Neural progenitor cell (in vitro differentiated cells): ENCODE results near the gene ATXN7L1. TPM values are rescaled to one million over a fixed set of nuclear protein-coding genes. Genes with fewer than 3 reads are reported as not detected.

Experiments
- DNase-seq: peaks from one replicate; pipeline ENCODE4 v3.0.0-alpha.2; 2016; ENCODE audit warnings: low spot score
- H2AFZ ChIP-seq: fragments of 200-600 bp; sonication (generic); replicated peaks from 2 replicates; pipeline ENCODE4 v1.6.1; 2016; ENCODE audit warnings: antibody characterized with exemption
- H3F3A ChIP-seq: fragments of 200-600 bp; sonication (generic); 2 replicates; pipeline ENCODE4 v1.6.1; 2016; ENCODE audit warnings: antibody characterized with exemption, low read depth
- H3K27ac ChIP-seq: fragments of 200-600 bp; sonication (generic); 2 replicates; pipeline ENCODE4 v1.5.1; 2016; ENCODE audit warnings: mild to moderate bottlenecking
- H3K27me3 ChIP-seq: fragments of 200-600 bp; sonication (generic); 2 replicates; pipeline ENCODE4 v1.6.1; 2016; ENCODE audit warnings: mild to moderate bottlenecking, moderate library complexity
- H3K36me3 ChIP-seq: fragments of 200-600 bp; sonication (generic); 2 replicates; pipeline ENCODE4 v1.5.1; 2016
- H3K4me1 ChIP-seq: fragments of 200-600 bp; sonication (generic); 2 replicates; pipeline ENCODE4 v1.6.1; 2016; ENCODE audit warnings: mixed run types
- H3K4me2 ChIP-seq: fragments of 200-600 bp; sonication (generic); 2 replicates; pipeline ENCODE4 v1.6.1; 2016
- H3K4me3 ChIP-seq: fragments of 200-600 bp; sonication (generic); 2 replicates; pipeline ENCODE4 v1.5.1; 2016
- H3K79me2 ChIP-seq: fragments of 200-600 bp; sonication (generic); 2 replicates; pipeline ENCODE4 v1.6.1; 2016; ENCODE audit warnings: low read depth
- H3K9ac ChIP-seq: fragments of 200-600 bp; sonication (generic); 2 replicates; pipeline ENCODE4 v1.6.1; 2016
- H3K9me3 ChIP-seq: fragments of 200-600 bp; sonication (generic); 2 replicates; pipeline ENCODE4 v1.5.1; 2016; ENCODE audit warnings: low read depth
- H4K20me1 ChIP-seq: fragments of 200-600 bp; sonication (generic); 2 replicates; pipeline ENCODE4 v1.6.1; 2016; ENCODE audit warnings: low read depth
- H3K27ac Mint-ChIP-seq: 3 replicates; pipeline ENCODE4 v1.8.0; 2021; ENCODE audit warnings: mixed read lengths
- H3K27me3 Mint-ChIP-seq: 2 replicates; pipeline ENCODE4 v1.8.0; 2022; ENCODE audit warnings: low read depth, mild to moderate bottlenecking, inconsistent platforms, moderate library complexity, mixed read lengths; ENCODE audit not compliant: insufficient read depth
- H3K36me3 Mint-ChIP-seq: 3 replicates; pipeline ENCODE4 v1.8.0; 2021; ENCODE audit warnings: mixed read lengths
- H3K4me1 Mint-ChIP-seq: 3 replicates; pipeline ENCODE4 v1.8.0; 2021; ENCODE audit warnings: mixed read lengths
- H3K4me3 Mint-ChIP-seq: 3 replicates; pipeline ENCODE4 v1.8.0; 2021; ENCODE audit warnings: mild to moderate bottlenecking, moderate library complexity, mixed read lengths
- H3K9me3 Mint-ChIP-seq: 3 replicates; pipeline ENCODE4 v1.8.0; 2020; ENCODE audit warnings: mixed read lengths
- EZH2 ChIP-seq: fragments of 200-600 bp; sonication (generic); IDR thresholded peaks from 2 replicates; pipeline ENCODE4 v1.6.1; 2017; ENCODE audit warnings: antibody characterized with exemption, mild to moderate bottlenecking, moderate library complexity
- EZH2phosphoT487 ChIP-seq: fragments of 200-600 bp; sonication (generic); IDR thresholded peaks from 2 replicates; pipeline ENCODE4 v1.6.1; 2017; ENCODE audit warnings: antibody characterized with exemption
- total RNA-seq: library from RNA; depleted of rRNA; stranded (reverse); fragments of >200 nt; gene quantifications from 2 replicates; pipeline ENCODE4 v1.2.3, GENCODE V29; 2015; ENCODE audit warnings: low replicate concordance
- TF ChIP-seq, protein P1 (sequence below): fragments of 200-600 bp; sonication (generic); IDR thresholded peaks from 2 replicates; pipeline ENCODE4 v1.5.1; 2017; ENCODE audit warnings: antibody characterized with exemption, mild to moderate bottlenecking

Gene ATXN7L1
- total RNA-seq, 1 donor from 2014 or later: 5.9 TPM

GRCh38 chr7:105776986-105777910, 99.2 kb downstream of the ATXN7L1 start:
- H3K4me2 ChIP-seq: no peak overlapping the region
- H3K27me3 Mint-ChIP-seq: no peaks in the 10 kb centered on the region

DNA sequence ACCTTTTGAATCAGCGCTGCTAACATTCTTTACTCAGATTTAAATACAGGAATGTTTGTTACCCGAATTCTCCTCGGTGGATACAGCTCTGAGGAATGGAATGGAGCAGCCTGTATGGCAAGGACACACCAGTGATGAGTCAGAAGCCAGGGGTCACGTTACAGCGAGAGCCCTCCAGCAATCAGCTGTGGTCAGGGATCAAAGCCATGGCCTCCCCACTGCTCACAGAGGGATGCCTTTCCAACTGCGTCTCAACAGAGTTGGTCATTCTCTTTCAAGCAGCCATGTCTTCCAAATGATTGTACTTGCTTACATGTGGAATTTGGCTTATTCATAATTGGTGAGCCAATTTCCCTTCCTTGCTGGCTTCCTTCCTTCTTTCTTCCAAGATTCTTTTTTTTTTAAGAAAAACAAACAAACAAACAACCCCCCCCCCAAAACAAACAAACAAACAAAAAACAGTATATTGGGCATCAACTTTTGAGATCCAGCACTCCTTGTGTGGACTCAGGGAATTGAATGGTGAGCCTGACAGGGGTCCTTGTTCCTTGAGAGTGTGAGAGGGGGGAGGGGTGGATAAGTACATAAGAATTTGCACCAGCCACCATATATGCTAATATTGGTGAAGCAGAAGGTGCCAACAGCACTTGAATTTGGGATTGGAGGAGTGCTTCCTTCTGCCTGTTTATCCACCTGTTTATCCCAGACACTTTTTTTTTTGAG, 100.2 kb downstream of the ATXN7L1 start:
- H3K27me3 ChIP-seq: no peaks in the 10 kb centered on the region
- H3K9me3 ChIP-seq: no peaks in the 10 kb centered on the region
- peaks cover 6% of the 10 kb centered on the region for H3K36me3 Mint-ChIP-seq
- H4K20me1 ChIP-seq: peaks cover 49% of the 10 kb centered on the region
- H3K4me1 Mint-ChIP-seq: peaks cover 63% of the 10 kb centered on the region
- no peaks in the 10 kb centered on the region for H3F3A ChIP-seq
- peaks cover 19% of the 10 kb centered on the region for H3K4me1 ChIP-seq
- H3K27ac ChIP-seq: no peak overlapping the region
- no peaks in the 10 kb centered on the region for H3K79me2 ChIP-seq
- peak; percentile 51 for DNase-seq
- no peak overlapping the region for H3K9ac ChIP-seq
- TF ChIP-seq EZH2phosphoT487: no peak
- TF ChIP-seq, protein P1, sequence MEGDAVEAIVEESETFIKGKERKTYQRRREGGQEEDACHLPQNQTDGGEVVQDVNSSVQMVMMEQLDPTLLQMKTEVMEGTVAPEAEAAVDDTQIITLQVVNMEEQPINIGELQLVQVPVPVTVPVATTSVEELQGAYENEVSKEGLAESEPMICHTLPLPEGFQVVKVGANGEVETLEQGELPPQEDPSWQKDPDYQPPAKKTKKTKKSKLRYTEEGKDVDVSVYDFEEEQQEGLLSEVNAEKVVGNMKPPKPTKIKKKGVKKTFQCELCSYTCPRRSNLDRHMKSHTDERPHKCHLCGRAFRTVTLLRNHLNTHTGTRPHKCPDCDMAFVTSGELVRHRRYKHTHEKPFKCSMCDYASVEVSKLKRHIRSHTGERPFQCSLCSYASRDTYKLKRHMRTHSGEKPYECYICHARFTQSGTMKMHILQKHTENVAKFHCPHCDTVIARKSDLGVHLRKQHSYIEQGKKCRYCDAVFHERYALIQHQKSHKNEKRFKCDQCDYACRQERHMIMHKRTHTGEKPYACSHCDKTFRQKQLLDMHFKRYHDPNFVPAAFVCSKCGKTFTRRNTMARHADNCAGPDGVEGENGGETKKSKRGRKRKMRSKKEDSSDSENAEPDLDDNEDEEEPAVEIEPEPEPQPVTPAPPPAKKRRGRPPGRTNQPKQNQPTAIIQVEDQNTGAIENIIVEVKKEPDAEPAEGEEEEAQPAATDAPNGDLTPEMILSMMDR: no peak
- TF ChIP-seq EZH2: no peak
- no peaks in the 10 kb centered on the region for H3K9me3 Mint-ChIP-seq
- H2AFZ ChIP-seq: no peak overlapping the region
- H3K4me3 ChIP-seq: no peak overlapping the region
- H3K27ac Mint-ChIP-seq: peak overlapping the region; percentile 96
- H3K36me3 ChIP-seq: no peaks in the 10 kb centered on the region
- H3K4me3 Mint-ChIP-seq: peak overlapping the region; percentile 37
- H3K27me3 Mint-ChIP-seq: no peaks in the 10 kb centered on the region
- H3K4me2 ChIP-seq: no peak overlapping the region

More at GRCh38 chr7:105776986-105777910, 99.2 kb downstream of the ATXN7L1 start:
- Histone ChIP-seq H3K79me2 (no peaks in the 10 kb centered on the region), H3K4me1 (peaks cover 19% of the 10 kb centered on the region), H3K27ac (no peak overlapping the region), H3K9me3 (no peaks in the 10 kb centered on the region), H4K20me1 (peaks cover 49% of the 10 kb centered on the region), H3F3A (no peaks in the 10 kb centered on the region), H3K36me3 (no peaks in the 10 kb centered on the region), H3K27me3 (no peaks in the 10 kb centered on the region), H2AFZ (no peak overlapping the region), H3K4me3 (no peak overlapping the region), H3K9ac (no peak overlapping the region)
- Mint-ChIP-seq H3K4me3 (no peak overlapping the region), H3K27ac (no peak overlapping the region), H3K9me3 (no peaks in the 10 kb centered on the region), H3K4me1 (peaks cover 62% of the 10 kb centered on the region), H3K36me3 (peaks cover 2% of the 10 kb centered on the region)
- TF ChIP-seq, protein P1: no peak
- no peak for TF ChIP-seq EZH2phosphoT487
- TF ChIP-seq EZH2: no peak
- no peak for DNase-seq

- H3K27ac ChIP-seq: no peak overlapping the region
- H3K4me1 ChIP-seq: peaks cover 19% of the 10 kb centered on the region
- Mint-ChIP-seq H3K27me3 (no peaks in the 10 kb centered on the region), H3K4me3 (peak overlapping the region; percentile 37), H3K4me1 (peaks cover 65% of the 10 kb centered on the region), H3K36me3 (peaks cover 8% of the 10 kb centered on the region), H3K27ac (peak overlapping the region; percentile 96), H3K9me3 (no peaks in the 10 kb centered on the region)
- no peak for DNase-seq
- H2AFZ ChIP-seq: no peak overlapping the region
- TF ChIP-seq EZH2phosphoT487 (no peak), EZH2 (no peak)
- TF ChIP-seq, protein P1: no peak
- H3K36me3 ChIP-seq: no peaks in the 10 kb centered on the region
- no peaks in the 10 kb centered on the region for H3K79me2 ChIP-seq
- H4K20me1 ChIP-seq: peaks cover 48% of the 10 kb centered on the region
- no peaks in the 10 kb centered on the region for H3K27me3 ChIP-seq
- no peak overlapping the region for H3K9ac ChIP-seq
- no peaks in the 10 kb centered on the region for H3F3A ChIP-seq
- no peak overlapping the region for H3K4me3 ChIP-seq
- H3K4me2 ChIP-seq: no peak overlapping the region
- no peaks in the 10 kb centered on the region for H3K9me3 ChIP-seq
Observed at GRCh38 chr7:105775580-105775979, 100.8 kb downstream of the ATXN7L1 start.
